Smooth muscle cell (in vitro differentiated cells): ENCODE measurements around the gene SORL1. TPM values are rescaled to one million over a fixed set of nuclear protein-coding genes. Genes with fewer than 3 reads are reported as not detected.

Source experiments
- DNase-seq: peaks from one replicate; lab custom pipeline; 2025; ENCODE audit not compliant: unreplicated experiment; lab: John Stamatoyannopoulos, UW
- H2AFZ ChIP-seq: fragments of 200-600 bp; sonication (generic); 2 replicates; pipeline ENCODE4 v1.6.0; 2016; ENCODE audit warnings: antibody characterized with exemption, low read depth, mild to moderate bottlenecking
- H3F3A ChIP-seq: fragments of 200-600 bp; sonication (generic); 2 replicates; pipeline ENCODE4 v1.6.0; 2017; ENCODE audit warnings: antibody characterized with exemption, low read depth
- H3K27ac ChIP-seq: fragments of 200-600 bp; sonication (generic); 2 replicates; pipeline ENCODE4 v1.5.1; 2016; ENCODE audit warnings: low read depth, mild to moderate bottlenecking
- H3K27me3 ChIP-seq: fragments of 200-600 bp; sonication (generic); 2 replicates; pipeline ENCODE4 v1.6.1; 2016; ENCODE audit warnings: low read depth, mild to moderate bottlenecking
- H3K36me3 ChIP-seq: fragments of 200-600 bp; sonication (generic); 2 replicates; pipeline ENCODE4 v1.5.1; 2016; ENCODE audit warnings: low read depth
- H3K4me1 ChIP-seq: fragments of 200-600 bp; sonication (generic); 2 replicates; pipeline ENCODE4 v1.5.1; 2016; ENCODE audit warnings: low read depth
- H3K4me2 ChIP-seq: fragments of 200-600 bp; sonication (generic); 2 replicates; pipeline ENCODE4 v1.6.0; 2016; ENCODE audit warnings: mild to moderate bottlenecking
- H3K4me3 ChIP-seq: fragments of 200-600 bp; sonication (generic); 2 replicates; pipeline ENCODE4 v1.5.1; 2016; ENCODE audit warnings: mild to moderate bottlenecking
- H3K79me2 ChIP-seq: fragments of 200-600 bp; sonication (generic); 2 replicates; pipeline ENCODE4 v1.6.0; 2016; ENCODE audit warnings: low read depth, mild to moderate bottlenecking
- H3K9ac ChIP-seq: fragments of 200-600 bp; sonication (generic); 2 replicates; pipeline ENCODE4 v1.6.0; 2016; ENCODE audit warnings: low read depth
- H3K9me3 ChIP-seq: fragments of 200-600 bp; sonication (generic); replicated peaks from 2 replicates; pipeline ENCODE4 v1.5.1; 2016; ENCODE audit warnings: low read depth
- H4K20me1 ChIP-seq: fragments of 200-600 bp; sonication (generic); 2 replicates; pipeline ENCODE4 v1.6.0; 2016; ENCODE audit warnings: low read depth
- WGBS: methylation state at CpG from one replicate; pipeline ENCODE4 v1.1.7; 2016; ENCODE audit warnings: low lambda C conversion rate; 5-methylcytosine and 5-hydroxymethylcytosine counted together
- polyA plus RNA-seq: library from polyadenylated mRNA; unstranded; fragments of >200 nt; fragmentation: Nextera tagmentation; extraction: Ambion mirVana; gene quantifications from 2 replicates; pipeline ENCODE4 v1.2.1, GENCODE V29; 2016
- total RNA-seq: library from RNA; depleted of rRNA; stranded (reverse); fragments of >200 nt; gene quantifications from 2 replicates; pipeline ENCODE4 v1.2.3, GENCODE V29; 2014
- TF ChIP-seq, protein P1 (sequence below): fragments of 200-600 bp; sonication (generic); IDR thresholded peaks from 2 replicates; pipeline ENCODE4 v1.5.1; 2017; ENCODE audit warnings: borderline replicate concordance, mild to moderate bottlenecking, antibody characterized with exemption; ENCODE audit not compliant: insufficient read depth, poor library complexity, severe bottlenecking

SORL1 gene
- total and polyA plus RNA-seq, 2 experiments from 2014 or later = 1.2 to 5.8 TPM

DNA sequence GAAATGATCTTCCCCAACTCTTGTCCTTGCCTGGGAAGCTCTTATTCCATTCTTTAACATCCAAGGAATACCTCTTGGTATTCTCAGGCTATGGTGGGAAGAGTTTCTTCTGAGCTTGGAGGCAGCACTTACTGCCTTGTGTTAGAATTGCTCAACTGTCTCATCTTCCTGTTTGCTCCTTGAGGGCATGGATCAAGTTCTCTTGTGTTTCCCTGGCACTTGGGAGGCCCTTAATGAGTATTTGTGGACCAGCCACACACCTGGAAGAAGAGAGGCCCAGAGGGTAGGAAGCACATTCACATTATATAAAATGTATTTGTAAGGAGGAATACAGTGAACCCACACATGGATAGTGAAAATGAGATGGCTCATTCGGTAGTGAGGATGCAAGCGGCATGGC, 4.0 kb downstream of the SORL1 start:
- Histone ChIP-seq H4K20me1 (no peaks in the 10 kb centered on the region), H3K9me3 (no peaks in the 10 kb centered on the region), H3F3A (no peaks in the 10 kb centered on the region), H2AFZ (no peak overlapping the region), H3K9ac (no peak overlapping the region), H3K36me3 (no peaks in the 10 kb centered on the region), H3K27ac (no peak overlapping the region), H3K4me2 (no peak overlapping the region), H3K4me1 (peaks cover 11% of the 10 kb centered on the region), H3K79me2 (no peaks in the 10 kb centered on the region), H3K27me3 (peaks cover 8% of the 10 kb centered on the region), H3K4me3 (no peak overlapping the region)
- DNase-seq = no peak
- TF ChIP-seq, protein P1, sequence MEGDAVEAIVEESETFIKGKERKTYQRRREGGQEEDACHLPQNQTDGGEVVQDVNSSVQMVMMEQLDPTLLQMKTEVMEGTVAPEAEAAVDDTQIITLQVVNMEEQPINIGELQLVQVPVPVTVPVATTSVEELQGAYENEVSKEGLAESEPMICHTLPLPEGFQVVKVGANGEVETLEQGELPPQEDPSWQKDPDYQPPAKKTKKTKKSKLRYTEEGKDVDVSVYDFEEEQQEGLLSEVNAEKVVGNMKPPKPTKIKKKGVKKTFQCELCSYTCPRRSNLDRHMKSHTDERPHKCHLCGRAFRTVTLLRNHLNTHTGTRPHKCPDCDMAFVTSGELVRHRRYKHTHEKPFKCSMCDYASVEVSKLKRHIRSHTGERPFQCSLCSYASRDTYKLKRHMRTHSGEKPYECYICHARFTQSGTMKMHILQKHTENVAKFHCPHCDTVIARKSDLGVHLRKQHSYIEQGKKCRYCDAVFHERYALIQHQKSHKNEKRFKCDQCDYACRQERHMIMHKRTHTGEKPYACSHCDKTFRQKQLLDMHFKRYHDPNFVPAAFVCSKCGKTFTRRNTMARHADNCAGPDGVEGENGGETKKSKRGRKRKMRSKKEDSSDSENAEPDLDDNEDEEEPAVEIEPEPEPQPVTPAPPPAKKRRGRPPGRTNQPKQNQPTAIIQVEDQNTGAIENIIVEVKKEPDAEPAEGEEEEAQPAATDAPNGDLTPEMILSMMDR = no peak
- 99% methylated on average over 2 of the region's 2 CpGs for WGBS

DNA sequence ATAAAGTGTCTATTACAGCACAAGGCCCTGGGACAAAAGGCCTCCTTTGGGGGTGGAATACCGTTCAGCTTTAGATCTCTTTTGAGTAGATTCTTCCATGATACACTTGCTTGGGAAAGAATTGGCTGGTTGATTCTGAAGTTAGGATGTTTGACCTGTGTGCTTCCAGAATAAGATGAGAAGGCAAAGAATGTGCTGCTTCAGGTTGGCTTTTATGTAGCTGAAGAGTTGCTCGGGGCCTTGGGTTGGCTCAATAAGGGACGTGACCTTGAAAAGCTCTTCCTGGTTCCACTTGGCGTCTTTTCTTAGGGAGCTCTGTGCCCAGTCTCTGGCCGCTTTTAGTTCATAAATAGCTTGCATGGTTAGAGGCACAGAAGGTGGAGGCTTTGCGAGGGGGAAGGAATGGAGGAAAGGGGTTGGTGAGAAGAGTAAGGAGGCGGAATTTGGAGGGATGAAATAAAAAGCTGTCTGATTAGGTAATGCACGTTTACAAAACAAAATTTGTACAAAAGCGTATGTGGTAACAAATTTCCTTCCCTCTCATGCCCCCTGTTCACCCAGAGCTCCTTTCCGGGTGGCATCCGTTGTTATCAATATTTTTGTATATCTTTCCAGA, 4.8 kb downstream of the SORL1 start:
- 84% methylated on average over 11 of the region's 11 CpGs for WGBS
- TF ChIP-seq, protein P1 = no peak

DNA sequence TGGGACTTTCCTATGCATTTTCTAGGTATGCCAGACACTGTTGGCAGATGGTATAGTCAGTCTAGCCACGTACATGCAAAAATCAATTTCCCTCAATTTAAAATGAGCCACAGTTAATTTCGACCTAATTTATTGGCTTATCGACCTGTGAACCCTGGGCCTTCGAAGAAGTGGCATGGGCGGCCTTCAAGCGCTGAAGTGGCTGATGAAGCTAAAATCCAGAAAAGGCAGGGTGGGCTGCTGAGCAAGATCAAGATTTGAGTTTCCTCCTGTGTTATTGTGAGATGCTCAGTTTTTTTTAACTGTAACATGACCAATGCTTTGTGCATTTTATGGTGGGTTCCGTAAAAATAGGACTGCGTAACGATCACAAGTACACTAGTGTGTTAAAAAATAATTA, 6.4 kb downstream of the SORL1 start:
- WGBS = 94% methylated on average over 9 of the region's 9 CpGs
- Histone ChIP-seq H3K4me3 (no peak overlapping the region), H3K4me2 (no peak overlapping the region), H3K27me3 (no peaks in the 10 kb centered on the region), H3K9me3 (no peaks in the 10 kb centered on the region), H3F3A (peaks cover 2% of the 10 kb centered on the region), H3K27ac (no peak overlapping the region), H3K79me2 (no peaks in the 10 kb centered on the region), H3K36me3 (no peaks in the 10 kb centered on the region), H4K20me1 (no peaks in the 10 kb centered on the region), H3K9ac (no peak overlapping the region), H3K4me1 (peaks cover 4% of the 10 kb centered on the region), H2AFZ (no peak overlapping the region)
- no peak for DNase-seq
- TF ChIP-seq, protein P1 = no peak

More for the DNA sequence above, 4.8 kb downstream of the SORL1 start:
- Histone ChIP-seq H3K4me2 (no peak overlapping the region), H3K4me1 (peaks cover 11% of the 10 kb centered on the region), H3K27ac (no peak overlapping the region), H3K9ac (no peak overlapping the region), H3K36me3 (no peaks in the 10 kb centered on the region), H3K4me3 (no peak overlapping the region), H3K27me3 (peaks cover 8% of the 10 kb centered on the region), H2AFZ (no peak overlapping the region), H3K9me3 (no peaks in the 10 kb centered on the region), H3F3A (no peaks in the 10 kb centered on the region), H3K79me2 (no peaks in the 10 kb centered on the region), H4K20me1 (no peaks in the 10 kb centered on the region)
- no peak for DNase-seq

DNA sequence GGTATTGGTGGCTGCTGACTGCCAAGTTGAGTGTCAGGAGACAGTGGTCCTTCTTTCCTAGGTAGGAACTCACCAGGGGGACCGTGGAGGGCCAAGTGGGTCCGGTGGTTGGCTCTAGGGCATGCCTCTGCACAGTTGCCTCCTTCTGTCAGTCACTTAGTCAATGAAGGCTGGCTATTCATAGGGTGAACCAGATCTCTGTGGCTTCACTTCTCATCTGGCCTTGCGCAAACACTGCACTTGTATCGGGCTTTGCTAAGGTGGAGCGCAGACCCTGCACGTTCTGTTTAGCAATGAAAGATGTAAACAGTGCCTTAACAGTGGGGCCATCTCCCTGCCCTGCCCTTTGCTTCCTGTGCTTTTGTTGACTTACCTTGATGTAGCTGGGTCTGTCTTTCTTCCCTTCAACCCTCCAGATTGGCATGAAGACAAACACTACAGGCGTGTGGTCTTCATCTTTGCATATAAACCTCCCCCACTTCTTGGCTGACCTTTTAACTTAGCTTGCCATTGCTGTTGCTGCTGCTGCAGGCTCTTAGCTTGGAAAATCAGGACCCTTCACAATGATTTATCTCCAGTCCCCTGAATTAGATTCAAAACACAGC, 7.4 kb downstream of the SORL1 start:
- Histone ChIP-seq H3K36me3 (no peaks in the 10 kb centered on the region), H3K9me3 (no peaks in the 10 kb centered on the region), H3F3A (peaks cover 12% of the 10 kb centered on the region), H3K9ac (no peak overlapping the region), H3K4me2 (no peak overlapping the region), H3K4me3 (no peak overlapping the region), H3K27me3 (no peaks in the 10 kb centered on the region), H3K4me1 (no peaks in the 10 kb centered on the region), H4K20me1 (no peaks in the 10 kb centered on the region), H3K27ac (no peak overlapping the region), H3K79me2 (no peaks in the 10 kb centered on the region), H2AFZ (no peak overlapping the region)
- WGBS = 89% methylated on average over 7 of the region's 7 CpGs
- TF ChIP-seq, protein P1 = no peak
- DNase-seq = no peak
